GM23338 (cell line): ENCODE measurements around the gene MAPRE3. TPM values are rescaled to one million over a fixed set of nuclear protein-coding genes. Genes with fewer than 3 reads are reported as not detected.

Experiments used
- ATAC-seq: fragments of 200-7000 bp; cut with Tn5 transposase; 3 replicates; pipeline ENCODE4 v1.9.1; 2020
- DNase-seq: peaks from one replicate; pipeline ENCODE4 v3.0.0-alpha.2; 2015; ENCODE audit warnings: low spot score
- H2AFZ ChIP-seq: fragments of 200-600 bp; sonication (generic); 2 replicates; pipeline ENCODE4 v1.8.0; 2016; ENCODE audit warnings: antibody characterized with exemption, mild to moderate bottlenecking, moderate library complexity
- H3F3A ChIP-seq: fragments of 200-600 bp; sonication (generic); replicated peaks from 2 replicates; pipeline ENCODE4 v1.8.0; 2017; ENCODE audit warnings: antibody characterized with exemption, mixed run types, low read depth
- H3K27ac ChIP-seq: fragments of 200-600 bp; sonication (generic); 2 replicates; pipeline ENCODE4 v1.6.1; 2016; ENCODE audit warnings: low read depth
- H3K27me3 ChIP-seq: fragments of 200-600 bp; sonication (generic); 2 replicates; pipeline ENCODE4 v1.8.0; 2016; ENCODE audit warnings: mild to moderate bottlenecking, mixed run types, moderate library complexity; ENCODE audit not compliant: insufficient read depth
- H3K36me3 ChIP-seq: fragments of 200-600 bp; sonication (generic); 2 replicates; pipeline ENCODE4 v1.8.0; 2016; ENCODE audit warnings: mild to moderate bottlenecking; ENCODE audit not compliant: insufficient read depth
- H3K4me1 ChIP-seq: fragments of 200-600 bp; sonication (generic); 2 replicates; pipeline ENCODE4 v1.8.0; 2016; ENCODE audit warnings: mild to moderate bottlenecking, moderate library complexity; ENCODE audit not compliant: insufficient read depth
- H3K4me2 ChIP-seq: fragments of 200-600 bp; sonication (generic); 2 replicates; pipeline ENCODE4 v1.7.1; 2017; ENCODE audit warnings: mixed run types
- H3K4me3 ChIP-seq: fragments of 200-600 bp; sonication (generic); 2 replicates; pipeline ENCODE4 v1.6.1; 2016; ENCODE audit warnings: mixed run types
- H3K79me2 ChIP-seq: fragments of 200-600 bp; sonication (generic); replicated peaks from 2 replicates; pipeline ENCODE4 v1.8.0; 2017; ENCODE audit warnings: mild to moderate bottlenecking; ENCODE audit not compliant: insufficient read depth
- H3K9me2 ChIP-seq: fragments of 200-600 bp; sonication (generic); 2 replicates; pipeline ENCODE4 v1.8.0; 2017; ENCODE audit not compliant: insufficient read depth
- H4K20me1 ChIP-seq: fragments of 200-600 bp; sonication (generic); replicated peaks from 2 replicates; pipeline ENCODE4 v1.8.0; 2017; ENCODE audit warnings: mild to moderate bottlenecking; ENCODE audit not compliant: insufficient read depth
- H3K27ac Mint-ChIP-seq: 2 replicates; pipeline ENCODE4 v1.8.0; 2020; ENCODE audit warnings: inconsistent platforms, mild to moderate bottlenecking, moderate library complexity, mixed read lengths
- H3K27me3 Mint-ChIP-seq: 3 replicates; pipeline ENCODE4 v1.8.0; 2022; ENCODE audit warnings: low read depth, mild to moderate bottlenecking, moderate library complexity, mixed read lengths, inconsistent platforms; ENCODE audit not compliant: insufficient read depth, poor library complexity
- H3K36me3 Mint-ChIP-seq: 3 replicates; pipeline ENCODE4 v1.8.0; 2021; ENCODE audit warnings: low read depth, mild to moderate bottlenecking, inconsistent platforms, moderate library complexity, mixed read lengths
- H3K4me1 Mint-ChIP-seq: 3 replicates; pipeline ENCODE4 v1.8.0; 2020; ENCODE audit warnings: mild to moderate bottlenecking, inconsistent platforms, mixed read lengths
- H3K4me3 Mint-ChIP-seq: 3 replicates; pipeline ENCODE4 v1.8.0; 2021; ENCODE audit warnings: moderate library complexity, mild to moderate bottlenecking, inconsistent platforms, mixed read lengths
- H3K9me3 Mint-ChIP-seq: 3 replicates; pipeline ENCODE4 v1.8.0; 2020; ENCODE audit warnings: moderate library complexity, mild to moderate bottlenecking, inconsistent platforms, mixed read lengths
- CREB1 ChIP-seq: fragments of 250-450 bp; sonication (Bioruptor Pico); IDR thresholded peaks from 2 replicates; pipeline ENCODE4 v1.5.0; 2020; ENCODE audit warnings: low read depth, mild to moderate bottlenecking, moderate library complexity
- CTCF ChIP-seq, 2 experiments: fragments of 200-600 bp in 1 of 2; sonication (generic) in 1 of 2; conservative IDR thresholded peaks; 2 replicates each; pipeline versions ENCODE4 v1.5.1 to v1.6.1; 2016 to 2017; ENCODE audit warnings: antibody characterized with exemption in 2 of 2, low read depth in 2 of 2, mild to moderate bottlenecking in 2 of 2, moderate library complexity in 1 of 2
- ETS1 ChIP-seq: IDR thresholded peaks from 2 replicates; pipeline ENCODE4 v1.6.1; 2016; ENCODE audit warnings: antibody characterized with exemption
- EZH2 ChIP-seq: fragments of 200-600 bp; sonication (generic); IDR thresholded peaks from one replicate; pipeline ENCODE4 v1.8.0; 2017; ENCODE audit warnings: antibody characterized with exemption, mild to moderate bottlenecking, low read depth; ENCODE audit not compliant: unreplicated experiment
- EZH2phosphoT487 ChIP-seq: fragments of 200-600 bp; sonication (generic); IDR thresholded peaks from one replicate; pipeline ENCODE4 v1.8.1; 2018; ENCODE audit warnings: antibody characterized with exemption; ENCODE audit not compliant: unreplicated experiment
- JUNB ChIP-seq: IDR thresholded peaks from one replicate; pipeline ENCODE4 v1.6.1; 2016; ENCODE audit warnings: antibody characterized with exemption; ENCODE audit not compliant: unreplicated experiment
- NANOG ChIP-seq: IDR thresholded peaks from 2 replicates; pipeline ENCODE4 v1.6.1; 2016; ENCODE audit warnings: antibody characterized with exemption, borderline replicate concordance
- POLR2AphosphoS5 ChIP-seq: IDR thresholded peaks from 2 replicates; pipeline ENCODE4 v1.6.1; 2016; ENCODE audit warnings: antibody characterized with exemption, low read depth
- REST ChIP-seq: IDR thresholded peaks from one replicate; pipeline ENCODE4 v1.6.1; 2018; ENCODE audit warnings: antibody characterized with exemption; ENCODE audit not compliant: unreplicated experiment
- STAT1 ChIP-seq: IDR thresholded peaks from one replicate; pipeline ENCODE4 v1.6.1; 2016; ENCODE audit warnings: antibody characterized with exemption; ENCODE audit not compliant: unreplicated experiment
- ZNF114 ChIP-seq: fragments of 250-450 bp; sonication (Bioruptor Pico); IDR thresholded peaks from 2 replicates; pipeline ENCODE4 v1.5.0; 2020; ENCODE audit warnings: mild to moderate bottlenecking, moderate library complexity
- ZNF331 ChIP-seq: fragments of 250-450 bp; sonication (Bioruptor Pico); IDR thresholded peaks from 2 replicates; pipeline ENCODE4 v1.5.0; 2020; ENCODE audit warnings: low read depth, mild to moderate bottlenecking, moderate library complexity
- ZNF462 ChIP-seq: fragments of 250-450 bp; sonication (Bioruptor Pico); IDR thresholded peaks from 2 replicates; pipeline ENCODE4 v1.5.0; 2020; ENCODE audit warnings: mild to moderate bottlenecking, moderate library complexity
- polyA plus RNA-seq: library from polyadenylated mRNA; unstranded; fragments of >200 nt; fragmentation: Nextera tagmentation; extraction: Ambion mirVana; gene quantifications from 2 replicates; pipeline ENCODE4 v1.2.1, GENCODE V29; 2016
- total RNA-seq: library from RNA; depleted of rRNA; stranded (reverse); fragments of >200 nt; shearing (Covaris generic); gene quantifications from 2 replicates; pipeline ENCODE4 v1.2.3, GENCODE V29; 2014

MAPRE3 gene
- total and polyA plus RNA-seq, 2 experiments from 2014 or later, result 3.3 to 4.5 TPM

GRCh38 chr2:26974352-26974751 is 3.9 kb downstream of the MAPRE3 start:
- Histone ChIP-seq H4K20me1 (no peaks in the 10 kb centered on the region), H3K4me3 (no peak overlapping the region)
- no peak for DNase-seq

More at GRCh38 chr2:26974352-26974751, 3.9 kb downstream of the MAPRE3 start:
- Mint-ChIP-seq H3K9me3 (no peaks in the 10 kb centered on the region; the same call in 2 of the 3 replicates), H3K36me3 (no peaks in the 10 kb centered on the region; the same call in 2 of the 3 replicates), H3K4me3 (no peak overlapping the region), H3K27ac (no peak overlapping the region), H3K27me3 (peaks cover 8% of the 10 kb centered on the region), H3K4me1 (peaks cover 36% of the 10 kb centered on the region)
- Histone ChIP-seq H3K27me3 (peaks cover 18% of the 10 kb centered on the region), H3K36me3 (no peaks in the 10 kb centered on the region), H3K79me2 (no peaks in the 10 kb centered on the region), H3F3A (0 out of 2 replicates have a peak, but pooled peaks cover 12% of the 10 kb centered on the region), H3K4me2 (no peak overlapping the region), H2AFZ (no peak overlapping the region), H3K4me1 (peaks cover 16% of the 10 kb centered on the region; the same call in 1 of the 2 replicates), H3K27ac (no peak overlapping the region), H3K9me2 (no peaks in the 10 kb centered on the region)
- ATAC-seq, result no peak
- TF ChIP-seq REST, result no peak
- TF ChIP-seq EZH2, result no peak
- no peak for TF ChIP-seq JUNB
- TF ChIP-seq EZH2phosphoT487, result no peak
- TF ChIP-seq ZNF114 (CRISPR knock-in tag), result no peak
- no peak for TF ChIP-seq CTCF (conservative IDR thresholded peaks at IDR 0.05; ENCODE audit: low read depth in 2 of 2)
- no peak for TF ChIP-seq POLR2AphosphoS5
- TF ChIP-seq ZNF331, result no peak
- no peak for TF ChIP-seq NANOG
- TF ChIP-seq CREB1 (CRISPR knock-in tag), result no peak
- TF ChIP-seq STAT1, result no peak
- no peak for TF ChIP-seq ETS1
- no peak for TF ChIP-seq ZNF462 (CRISPR knock-in tag)
